A673 (cell line): ENCODE measurements around the gene VDR. TPM values are rescaled to one million over a fixed set of nuclear protein-coding genes. Genes with fewer than 3 reads are reported as not detected.

Experiments
- BruUV-seq: library from RNA; stranded (reverse); fragments of 400-500 nt; replicated peaks from 2 replicates; lab custom pipeline; 2021; lab: Mats Ljungman, UMichigan
- CTCF ChIA-PET: fragments of 300-600 bp; sonication (Branson Sonifier 250); formaldehyde crosslinking; loops from one replicate; lab custom pipeline; 2022; ENCODE audit warnings: antibody characterized with exemption; lab: Charles Lee
- POLR2A ChIA-PET: fragments of 300-600 bp; sonication (Branson Sonifier 250); formaldehyde crosslinking; loops from one replicate; lab custom pipeline; 2022; ENCODE audit warnings: antibody characterized with exemption; ENCODE audit not compliant: low non-redundant PET; lab: Charles Lee
- DNase-seq: peaks from one replicate; pipeline ENCODE4 v3.0.0-alpha.2; 2015; ENCODE audit warnings: low spot score
- H3K27ac ChIP-seq: fragments of 200-600 bp; sonication (generic); 2 replicates; pipeline ENCODE4 v1.5.1; 2016; ENCODE audit warnings: mixed run types, low read depth, mild to moderate bottlenecking, mixed read lengths, antibody characterized with exemption, low read length; ENCODE audit not compliant: poor library complexity, severe bottlenecking
- H3K27me3 ChIP-seq: fragments of 200-600 bp; sonication (generic); replicated peaks from 2 replicates; pipeline ENCODE4 v1.6.1; 2017; ENCODE audit warnings: mixed run types, low read depth, mild to moderate bottlenecking, mixed read lengths, antibody characterized with exemption, low read length; ENCODE audit not compliant: insufficient read depth, poor library complexity
- H3K36me3 ChIP-seq: fragments of 200-600 bp; sonication (generic); 2 replicates; pipeline ENCODE4 v1.6.1; 2016; ENCODE audit warnings: mixed run types, mild to moderate bottlenecking, mixed read lengths, antibody characterized with exemption, low read length; ENCODE audit not compliant: insufficient read depth, poor library complexity, severe bottlenecking
- H3K4me1 ChIP-seq: fragments of 200-600 bp; sonication (generic); 2 replicates; pipeline ENCODE4 v1.6.1; 2017; ENCODE audit warnings: mixed run types, mild to moderate bottlenecking, mixed read lengths, antibody characterized with exemption, low read length; ENCODE audit not compliant: insufficient read depth, poor library complexity, severe bottlenecking
- H3K4me3 ChIP-seq: fragments of 200-600 bp; sonication (generic); 2 replicates; pipeline ENCODE4 v1.5.1; 2016; ENCODE audit warnings: low read depth, mixed run types, mild to moderate bottlenecking, mixed read lengths, low read length; ENCODE audit not compliant: poor library complexity, severe bottlenecking
- H3K9me3 ChIP-seq: fragments of 200-600 bp; sonication (generic); 2 replicates; pipeline ENCODE4 v1.6.1; 2016; ENCODE audit warnings: mixed run types, low read depth, mild to moderate bottlenecking, mixed read lengths, antibody characterized with exemption, low read length; ENCODE audit not compliant: poor library complexity, severe bottlenecking
- EZH2 ChIP-seq: fragments of 200-600 bp; sonication (generic); IDR thresholded peaks from 2 replicates; pipeline ENCODE4 v1.6.1; 2017; ENCODE audit warnings: borderline replicate concordance, low read depth, mild to moderate bottlenecking, mixed read lengths, antibody characterized with exemption, low read length; ENCODE audit not compliant: poor library complexity, severe bottlenecking
- intact Hi-C: fragments of 100-400 bp; cut with micrococcal nuclease; formaldehyde crosslinking; loops from one replicate; pipeline ENCODE4 v1.10.0; 2022; ENCODE audit not compliant: unreplicated experiment
- total RNA-seq: library from RNA; stranded (reverse); gene quantifications from 2 replicates; pipeline ENCODE4 v1.2.3, GENCODE V29; 2021
- TF ChIP-seq, protein P1 (sequence below): fragments of 300-800, 200-600 bp; sonication (generic); conservative IDR thresholded peaks from 2 replicates; pipeline ENCODE4 v1.5.1; 2017; ENCODE audit warnings: low read depth, mild to moderate bottlenecking, antibody characterized with exemption, low read length, moderate library complexity, mixed read lengths

The VDR gene
- total RNA-seq, 1 experiment from 2014 or later = 0.43 TPM

DNA sequence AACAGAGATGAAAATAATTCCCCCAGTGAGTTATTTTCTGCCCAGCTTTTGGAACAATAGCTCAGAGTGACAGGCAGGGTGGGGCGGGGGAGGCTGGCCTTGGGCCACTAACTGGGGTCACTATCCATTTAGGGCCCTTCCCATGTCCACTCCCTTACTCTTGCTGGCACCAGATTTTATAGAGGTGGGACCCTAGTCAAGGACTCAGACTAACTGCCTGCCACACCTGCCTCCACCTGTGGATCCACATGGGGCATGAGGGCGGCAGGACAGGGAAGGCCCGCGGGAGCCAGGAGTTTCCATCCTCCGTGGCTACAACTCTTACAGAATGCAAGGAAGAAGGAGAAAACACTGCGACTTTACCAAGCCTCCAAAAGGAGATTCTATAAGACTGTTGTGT is 10.1 kb downstream of the VDR start:
- Histone ChIP-seq H3K4me3 (no peak overlapping the region), H3K27ac (no peak overlapping the region), H3K36me3 (no peaks in the 10 kb centered on the region), H3K9me3 (no peaks in the 10 kb centered on the region), H3K27me3 (no peaks in the 10 kb centered on the region), H3K4me1 (no peaks in the 10 kb centered on the region)
- CTCF ChIA-PET = no interaction called here
- POLR2A ChIA-PET = interaction anchor here (0.6 kb wide), 2 partner anchors 285 to 515 kb away, joined by 3 to 7 read pairs; no protein-coding TSS in a partner anchor
- no peak for DNase-seq
- BruUV-seq = no TSS peak
- TF ChIP-seq EZH2 = no peak
- TF ChIP-seq, protein P1, sequence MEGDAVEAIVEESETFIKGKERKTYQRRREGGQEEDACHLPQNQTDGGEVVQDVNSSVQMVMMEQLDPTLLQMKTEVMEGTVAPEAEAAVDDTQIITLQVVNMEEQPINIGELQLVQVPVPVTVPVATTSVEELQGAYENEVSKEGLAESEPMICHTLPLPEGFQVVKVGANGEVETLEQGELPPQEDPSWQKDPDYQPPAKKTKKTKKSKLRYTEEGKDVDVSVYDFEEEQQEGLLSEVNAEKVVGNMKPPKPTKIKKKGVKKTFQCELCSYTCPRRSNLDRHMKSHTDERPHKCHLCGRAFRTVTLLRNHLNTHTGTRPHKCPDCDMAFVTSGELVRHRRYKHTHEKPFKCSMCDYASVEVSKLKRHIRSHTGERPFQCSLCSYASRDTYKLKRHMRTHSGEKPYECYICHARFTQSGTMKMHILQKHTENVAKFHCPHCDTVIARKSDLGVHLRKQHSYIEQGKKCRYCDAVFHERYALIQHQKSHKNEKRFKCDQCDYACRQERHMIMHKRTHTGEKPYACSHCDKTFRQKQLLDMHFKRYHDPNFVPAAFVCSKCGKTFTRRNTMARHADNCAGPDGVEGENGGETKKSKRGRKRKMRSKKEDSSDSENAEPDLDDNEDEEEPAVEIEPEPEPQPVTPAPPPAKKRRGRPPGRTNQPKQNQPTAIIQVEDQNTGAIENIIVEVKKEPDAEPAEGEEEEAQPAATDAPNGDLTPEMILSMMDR = no peak
- intact Hi-C loops = no loop called here

DNA sequence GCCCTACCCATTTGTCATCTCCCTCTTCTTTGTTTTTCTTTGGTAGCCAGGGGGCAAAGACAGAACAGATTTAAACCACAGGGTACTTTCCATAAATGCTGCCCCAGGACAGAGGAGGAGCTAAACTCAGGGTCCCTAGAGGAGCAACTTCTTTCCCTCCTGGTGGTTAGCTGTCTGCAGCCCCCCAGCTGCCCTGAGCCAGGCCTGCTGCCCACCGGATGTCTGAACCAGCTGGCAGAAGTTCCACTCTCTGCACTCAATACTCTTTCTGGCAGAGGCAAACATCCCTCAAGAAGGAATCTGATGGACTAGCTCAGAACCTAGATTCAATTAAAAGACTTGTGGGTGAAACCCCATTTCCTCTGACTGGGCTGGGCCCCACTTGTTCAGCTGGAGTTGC is 10.7 kb downstream of the VDR start:
- POLR2A ChIA-PET = interaction anchor here (0.6 kb wide), 2 partner anchors 285 to 516 kb away, joined by 3 to 7 read pairs; no protein-coding TSS in a partner anchor
- Histone ChIP-seq H3K9me3 (no peaks in the 10 kb centered on the region), H3K4me1 (no peaks in the 10 kb centered on the region), H3K4me3 (no peak overlapping the region), H3K27ac (no peak overlapping the region), H3K27me3 (no peaks in the 10 kb centered on the region), H3K36me3 (no peaks in the 10 kb centered on the region)
- intact Hi-C loops = no loop called here
- BruUV-seq = no TSS peak
- no peak for TF ChIP-seq EZH2
- TF ChIP-seq, protein P1 = no peak
- CTCF ChIA-PET = no interaction called here
- DNase-seq = no peak

DNA sequence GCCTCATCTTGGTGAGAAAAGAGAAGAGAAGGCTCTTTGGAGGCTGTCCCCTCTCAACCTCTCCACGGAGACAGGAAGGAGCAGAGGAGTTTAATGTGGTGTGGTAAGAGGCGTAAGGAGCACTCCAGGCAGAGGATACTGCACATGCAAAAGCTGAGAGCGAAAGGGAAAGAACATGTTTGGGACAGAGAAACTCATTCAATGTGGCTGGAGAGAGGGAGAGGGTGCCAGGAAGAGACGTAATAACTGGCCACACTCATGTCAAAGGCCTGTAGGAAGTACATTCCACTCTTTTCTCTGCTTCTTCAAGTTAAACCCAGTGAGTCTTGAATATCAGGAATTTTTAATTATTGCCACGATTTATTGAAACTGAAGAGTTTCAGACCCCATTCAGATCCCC is 12.0 kb downstream of the VDR start:
- H3K27me3 ChIP-seq = no peaks in the 10 kb centered on the region
- H3K9me3 ChIP-seq = no peaks in the 10 kb centered on the region
- DNase-seq = no peak
- no peak overlapping the region for H3K27ac ChIP-seq
- H3K36me3 ChIP-seq = no peaks in the 10 kb centered on the region
- H3K4me3 ChIP-seq = no peak overlapping the region
- BruUV-seq = no TSS peak
- TF ChIP-seq, protein P1 = no peak
- POLR2A ChIA-PET = no interaction called here
- CTCF ChIA-PET = no interaction called here
- no peaks in the 10 kb centered on the region for H3K4me1 ChIP-seq
- intact Hi-C loops = no loop called here
